ENCODE results near the gene COL15A1. TPM values are rescaled to one million over a fixed set of nuclear protein-coding genes. Genes with fewer than 3 reads are reported as not detected.

COL15A1 gene
- total and polyA plus RNA-seq, 2 donors (not counting 1 experiment from before 2014, with no cell fraction given) = not detected

GRCh38 chr9:99076030-99076429 lies 132.3 kb downstream of the COL15A1 start:
- DNase-seq (no peak), ATAC-seq (ENCODE audit: low read depth) (no peak)
- Histone ChIP-seq H3K27me3 (replicated peaks in 1 of 4; ENCODE audit: control extremely low read depth in 1 of 4, control insufficient read depth in 3 of 4, insufficient read depth in 4 of 4, low read length in 3 of 4) (no peaks in the 10 kb centered on the region), H3K79me2 (ENCODE audit: control insufficient read depth, insufficient read depth, low read length) (no peaks in the 10 kb centered on the region), H3K4me1 (ENCODE audit: control insufficient read depth in 2 of 2, insufficient read depth in 2 of 2, low read length in 2 of 2) (peaks cover 11 to 14% of the 10 kb centered on the region in 2 donors), H3K9me3 (ENCODE audit: control extremely low read depth in 1 of 3, control insufficient read depth in 2 of 3, insufficient read depth in 1 of 3, low read length in 2 of 3) (no peaks in the 10 kb centered on the region), H3K4me2 (replicated peaks; ENCODE audit: low read depth, low read length, poor library complexity, severe bottlenecking) (no peak overlapping the region), H3K9ac (ENCODE audit: low read length) (no peak overlapping the region), H3K27ac (ENCODE audit: low read length in 2 of 2) (no peak overlapping the region), H3K4me3 (ENCODE audit: control extremely low read depth in 1 of 5, extremely low read depth in 1 of 5, insufficient read depth in 1 of 5, low read depth in 2 of 5, low read length in 4 of 5) (no peak overlapping the region), H2AFZ (ENCODE audit: insufficient read depth, low read depth, low read length, poor library complexity, severe bottlenecking) (peak overlapping the region; percentile 76), H3K36me3 (replicated peaks in 1 of 2; ENCODE audit: control extremely low read depth in 1 of 2, control insufficient read depth in 1 of 2, extremely low read depth in 1 of 2, insufficient read depth in 2 of 2, low read length in 1 of 2) (no peaks in the 10 kb centered on the region), H4K20me1 (ENCODE audit: control insufficient read depth, insufficient read depth, low read length, poor library complexity, severe bottlenecking) (no peaks in the 10 kb centered on the region)
- no peaks in the 10 kb centered on the region for H3K9me3 Mint-ChIP-seq (ENCODE audit: insufficient read depth)
- peaks cover 14% of the 10 kb centered on the region for H3K4me1 Mint-ChIP-seq
- 100% methylated on average over 1 of the region's 4 CpGs for WGBS (ENCODE audit: insufficient coverage)
- no peak overlapping the region for H3K4me3 Mint-ChIP-seq
- H3K27ac Mint-ChIP-seq = no peak overlapping the region
- TF ChIP-seq EZH2 (IDR thresholded peaks at IDR 0.05; ENCODE audit: borderline replicate concordance, insufficient read depth, low read depth, low read length, poor library complexity, severe bottlenecking) (no peak), CTCF (IDR thresholded peaks at IDR 0.05) (no peak)
- intact Hi-C loops (cut with micrococcal nuclease) = no loop called here
- CTCF ChIA-PET = interaction anchor here (1.0 to 1.6 kb wide), 2 partner anchors 43 to 100 kb away, joined by 3 to 4 read pairs; no protein-coding TSS in a partner anchor
- POLR2A ChIA-PET = no interaction called here
- no peaks in the 10 kb centered on the region for H3K27me3 Mint-ChIP-seq

GRCh38 chr9:99076483-99077171 lies 132.9 kb downstream of the COL15A1 start:
- ATAC-seq (ENCODE audit: low read depth) (peak; percentile 80), DNase-seq (peak; percentile 48)
- H3K9ac ChIP-seq (ENCODE audit: low read length) = peak overlapping the region; percentile 10
- Mint-ChIP-seq H3K4me3 (peak overlapping the region; percentile 15), H3K4me1 (peaks cover 14% of the 10 kb centered on the region), H3K27ac (peak overlapping the region; percentile 77), H3K9me3 (ENCODE audit: insufficient read depth) (no peaks in the 10 kb centered on the region), H3K27me3 (no peaks in the 10 kb centered on the region)
- 13% methylated on average over 4 of the region's 6 CpGs for WGBS (ENCODE audit: insufficient coverage)
- no peaks in the 10 kb centered on the region for H3K9me3 ChIP-seq (ENCODE audit: control extremely low read depth in 1 of 3, control insufficient read depth in 2 of 3, insufficient read depth in 1 of 3, low read length in 2 of 3)
- POLR2A ChIA-PET = no interaction called here
- H3K4me2 ChIP-seq (replicated peaks; ENCODE audit: low read depth, low read length, poor library complexity, severe bottlenecking) = peak overlapping the region; percentile 55
- intact Hi-C loops (cut with micrococcal nuclease) = no loop called here
- no peaks in the 10 kb centered on the region for H4K20me1 ChIP-seq (ENCODE audit: control insufficient read depth, insufficient read depth, low read length, poor library complexity, severe bottlenecking)
- H3K27ac ChIP-seq (ENCODE audit: low read length in 2 of 2) = peak overlapping the region; percentile 25 to 71
- no peaks in the 10 kb centered on the region for H3K79me2 ChIP-seq (ENCODE audit: control insufficient read depth, insufficient read depth, low read length)
- no peak overlapping the region for H3K4me3 ChIP-seq (ENCODE audit: control extremely low read depth in 1 of 5, extremely low read depth in 1 of 5, insufficient read depth in 1 of 5, low read depth in 2 of 5, low read length in 4 of 5)
- CTCF ChIA-PET = interaction anchor here (0.6 to 1.0 kb wide), 3 partner anchors 28 to 64 kb away, joined by 3 read pairs; partner anchors contain the start of gene TGFBR1
- TF ChIP-seq EZH2 (IDR thresholded peaks at IDR 0.05; ENCODE audit: borderline replicate concordance, insufficient read depth, low read depth, low read length, poor library complexity, severe bottlenecking) (no peak), CTCF (IDR thresholded peaks at IDR 0.05) (no peak)
- H3K36me3 ChIP-seq (replicated peaks in 1 of 2; ENCODE audit: control extremely low read depth in 1 of 2, control insufficient read depth in 1 of 2, extremely low read depth in 1 of 2, insufficient read depth in 2 of 2, low read length in 1 of 2) = no peaks in the 10 kb centered on the region
- H2AFZ ChIP-seq (ENCODE audit: insufficient read depth, low read depth, low read length, poor library complexity, severe bottlenecking) = peak overlapping the region; percentile 76
- H3K27me3 ChIP-seq (replicated peaks in 1 of 4; ENCODE audit: control extremely low read depth in 1 of 4, control insufficient read depth in 3 of 4, insufficient read depth in 4 of 4, low read length in 3 of 4) = no peaks in the 10 kb centered on the region
- H3K4me1 ChIP-seq (ENCODE audit: control insufficient read depth in 2 of 2, insufficient read depth in 2 of 2, low read length in 2 of 2) = peaks cover 11 to 14% of the 10 kb centered on the region in 2 donors
